GM12873 (cell line): ENCODE measurements around the gene FGF19.

Experiments used
- CTCF ChIP-seq: IDR thresholded peaks from 2 replicates; pipeline ENCODE4 v1.5.1; 2012; ENCODE audit warnings: low read depth, mild to moderate bottlenecking, moderate library complexity, low read length, control low read depth; ENCODE audit not compliant: insufficient read depth; ENCODE audit errors: missing control alignments

The FGF19 gene

GRCh38 chr11:69718147-69718546, 14.3 kb upstream of the FGF19 start:
- peak; percentile 65 for TF ChIP-seq CTCF

- TF ChIP-seq CTCF: no peak
These were observed 13.3 kb upstream of the FGF19 start for GRCh38 chr11:69716891-69717747.

GRCh38 chr11:69716099-69716498, 12.3 kb upstream of the FGF19 start:
- no peak for TF ChIP-seq CTCF

GRCh38 chr11:69715446-69715845, 11.6 kb upstream of the FGF19 start:
- TF ChIP-seq CTCF: no peak

- no peak for TF ChIP-seq CTCF
These were observed 8.3 kb upstream of the FGF19 start for GRCh38 chr11:69711822-69712801.

- no peak for TF ChIP-seq CTCF
These were observed 5.0 kb upstream of the FGF19 start for GRCh38 chr11:69708736-69709401.

- no peak for TF ChIP-seq CTCF
These were observed 3.4 kb upstream of the FGF19 start for GRCh38 chr11:69707176-69707575.
